ENCODE measurements around the gene MLLT6.

The MLLT6 gene

DNA sequence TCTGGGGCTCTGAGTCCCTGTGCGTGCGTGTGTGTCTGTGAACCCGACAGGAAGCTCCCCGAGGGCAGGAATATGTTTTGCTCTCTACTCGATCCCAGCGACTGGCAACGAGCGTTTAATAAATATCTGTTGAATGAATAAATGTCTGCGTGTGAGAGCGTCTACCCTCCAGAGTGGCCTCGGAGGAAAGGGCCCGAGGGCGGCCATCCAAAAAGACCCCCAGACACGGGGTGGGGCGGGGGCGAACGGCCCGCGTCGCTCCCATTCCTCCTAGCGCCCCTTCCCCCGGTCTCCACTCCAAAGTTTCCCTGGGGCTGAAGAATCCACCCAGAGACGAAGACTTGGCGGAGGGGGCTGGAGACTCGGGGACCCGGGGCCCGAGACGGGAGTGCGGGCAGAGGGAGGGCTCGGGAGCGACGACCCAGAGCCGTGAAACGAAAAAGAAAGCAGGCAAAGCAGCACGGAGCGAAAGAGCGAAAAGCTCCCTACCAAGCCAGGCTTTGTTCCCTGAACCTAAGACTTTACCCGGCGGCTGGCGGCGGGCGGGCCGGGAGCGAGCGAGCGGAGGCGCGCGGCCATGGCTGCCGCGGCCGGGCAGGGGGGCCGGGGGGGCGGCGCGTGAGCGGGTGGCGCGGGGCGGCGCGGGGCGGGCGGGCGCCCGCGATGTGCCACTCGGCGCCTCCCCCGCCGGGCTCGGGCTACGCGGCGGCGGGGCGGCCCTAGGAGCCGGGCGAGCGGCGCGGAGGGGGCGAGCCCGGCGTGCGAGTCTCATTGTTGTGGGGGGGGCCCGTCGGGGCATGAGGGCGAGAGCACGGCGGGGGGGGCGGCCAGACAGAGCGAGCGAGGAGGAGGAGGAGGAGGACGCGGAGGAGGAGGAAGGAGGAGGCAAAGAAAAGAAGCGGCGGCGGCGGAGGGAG, at the start of gene MLLT6:
Gene MLLT6 (plus strand): TSS at position 668 of the 917 bp plus-strand sequence. CDS start 360 bp downstream, outside the sequence.
- DNase-seq (ENCODE audit: low spot score) (peak; percentile 68), FAIRE-seq (no peak)

DNA sequence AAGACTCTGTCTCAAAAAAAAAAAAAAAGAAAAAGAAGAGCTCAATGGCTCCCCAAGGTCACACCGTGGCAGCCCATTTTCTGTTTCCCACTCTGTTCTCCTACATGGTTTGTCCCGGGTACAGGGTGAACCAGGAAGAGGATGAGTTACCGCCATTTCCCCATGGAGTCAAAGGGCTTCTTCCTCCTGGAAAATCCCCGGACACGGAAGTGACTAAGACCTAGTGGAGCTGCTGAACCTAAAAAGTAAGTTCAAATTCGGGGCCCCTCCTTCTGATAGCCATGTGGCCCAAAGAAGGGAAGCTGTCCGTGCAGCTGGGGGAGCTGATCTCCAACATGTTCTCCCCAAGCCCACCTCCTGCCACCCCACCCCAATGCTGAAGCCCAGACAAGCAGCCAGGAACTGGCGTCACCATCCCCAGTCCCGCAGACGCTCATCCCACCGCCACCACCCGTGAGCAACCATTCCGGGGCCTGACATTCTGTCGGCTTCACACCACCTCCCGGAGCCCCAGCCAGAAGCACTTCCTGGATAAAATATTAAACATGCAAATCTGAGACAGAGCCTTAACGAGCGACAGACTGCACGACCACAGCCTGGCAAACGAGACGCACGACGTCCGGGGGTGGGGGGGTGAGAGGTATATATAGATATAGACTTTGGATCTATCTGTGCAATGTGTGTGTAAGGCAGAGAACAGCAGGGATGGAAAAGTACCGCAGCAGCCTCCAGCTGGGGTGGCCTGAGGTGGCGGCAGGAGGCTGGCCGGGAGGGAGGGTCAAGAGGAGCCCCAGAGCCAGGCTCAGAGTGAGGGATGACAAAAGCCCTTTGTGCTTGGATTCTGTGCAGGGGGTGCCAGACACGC, 47.9 kb upstream of the MLLT6 start:
- no peak for FAIRE-seq
- DNase-seq (ENCODE audit: low spot score) = no peak

DNA sequence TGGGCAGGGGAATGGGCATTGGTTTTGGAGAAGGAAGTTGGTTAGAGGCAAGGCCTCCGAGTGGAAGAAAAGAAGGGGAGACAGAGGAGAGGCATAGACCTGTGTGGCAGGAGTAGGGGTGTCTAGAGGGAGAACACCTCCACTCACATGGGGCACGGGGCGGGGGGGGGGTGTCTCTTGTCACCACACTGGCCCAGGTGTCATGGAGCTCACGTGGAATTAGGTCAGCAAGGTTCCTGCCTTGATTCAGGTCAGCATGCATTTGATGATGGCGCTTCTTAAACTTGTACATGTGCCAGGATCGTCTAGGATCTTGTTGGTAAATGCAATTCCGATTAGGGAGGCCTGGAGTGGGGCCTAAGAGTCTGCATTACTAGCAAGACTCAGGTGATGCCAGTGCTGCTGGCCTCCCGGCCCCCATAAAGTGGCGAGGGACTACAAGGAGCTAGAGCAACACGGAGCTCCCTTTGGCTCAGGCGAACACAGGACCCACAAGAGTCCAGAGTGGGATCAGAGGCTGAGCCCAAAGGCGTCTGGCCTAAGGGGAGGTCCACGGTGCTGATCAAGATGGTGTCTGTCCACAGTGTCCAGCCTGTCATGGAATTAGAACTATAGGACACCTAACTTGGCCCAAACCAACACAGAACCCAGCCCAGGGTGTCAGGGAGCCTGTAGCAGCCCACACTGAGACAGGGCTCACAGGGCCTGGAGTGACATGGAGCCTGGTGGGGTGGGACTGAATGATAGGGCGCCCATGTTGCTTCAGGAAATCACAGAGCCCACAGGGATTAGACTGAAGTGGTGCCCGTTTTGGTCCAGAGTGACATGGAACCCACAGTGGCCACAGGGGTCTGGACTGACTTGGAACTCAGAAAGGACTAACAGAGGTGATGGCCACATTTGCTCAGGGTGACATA, 47.0 kb upstream of the MLLT6 start:
- FAIRE-seq (no peak), DNase-seq (ENCODE audit: low spot score) (no peak)

DNA sequence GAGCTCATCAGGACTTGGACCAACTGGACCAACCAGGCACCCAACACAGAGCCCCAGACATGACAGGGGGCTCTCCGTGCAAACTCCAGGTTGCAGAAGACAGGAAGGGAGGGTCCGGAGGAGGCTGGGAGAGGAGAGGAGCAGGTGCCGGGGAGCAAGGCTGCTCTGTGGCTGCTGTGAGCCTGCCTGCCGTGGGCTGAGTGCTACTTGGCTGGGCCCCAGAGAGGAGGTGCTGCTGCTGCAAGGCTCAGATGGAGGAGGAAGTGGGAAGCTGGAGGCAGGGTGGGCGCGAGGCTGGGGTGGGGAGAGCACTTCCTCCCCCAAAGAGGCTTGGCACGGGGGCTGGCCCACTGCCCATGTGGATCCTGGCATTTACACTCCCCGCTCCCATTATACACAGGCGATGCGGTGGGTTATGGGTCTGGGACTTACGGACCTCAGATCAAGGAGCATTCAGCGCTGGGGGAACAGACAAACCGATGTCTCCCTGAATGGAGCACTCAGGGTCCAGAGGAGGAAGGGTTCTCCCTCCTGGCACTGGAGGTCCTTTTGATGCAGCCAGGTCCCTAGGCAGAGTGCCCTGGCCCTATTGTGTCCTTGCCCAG, 46.2 kb upstream of the MLLT6 start:
- DNase-seq (ENCODE audit: low spot score) (no peak), FAIRE-seq (no peak)

DNA sequence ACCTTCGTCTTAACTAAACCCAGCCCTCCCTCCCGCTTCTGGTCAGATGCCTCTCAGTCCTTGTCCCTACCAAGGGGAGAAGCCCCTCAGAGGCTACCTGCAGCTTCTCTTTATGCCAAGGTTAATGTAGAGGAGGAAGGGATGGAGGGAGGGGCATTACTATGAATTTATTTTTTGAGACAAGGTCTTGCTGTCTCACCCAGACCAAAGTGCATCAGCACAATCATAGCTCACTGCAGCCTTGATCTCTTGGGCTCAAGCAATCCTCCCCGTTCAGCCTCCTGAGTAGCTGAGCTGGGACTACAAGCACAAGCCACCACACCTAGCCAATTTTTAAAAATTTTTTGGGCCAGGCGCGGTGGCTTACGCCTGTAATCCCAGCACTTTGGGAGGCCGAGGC, 45.7 kb upstream of the MLLT6 start:
- DNase-seq (ENCODE audit: low spot score) = no peak
- FAIRE-seq = no peak

DNA sequence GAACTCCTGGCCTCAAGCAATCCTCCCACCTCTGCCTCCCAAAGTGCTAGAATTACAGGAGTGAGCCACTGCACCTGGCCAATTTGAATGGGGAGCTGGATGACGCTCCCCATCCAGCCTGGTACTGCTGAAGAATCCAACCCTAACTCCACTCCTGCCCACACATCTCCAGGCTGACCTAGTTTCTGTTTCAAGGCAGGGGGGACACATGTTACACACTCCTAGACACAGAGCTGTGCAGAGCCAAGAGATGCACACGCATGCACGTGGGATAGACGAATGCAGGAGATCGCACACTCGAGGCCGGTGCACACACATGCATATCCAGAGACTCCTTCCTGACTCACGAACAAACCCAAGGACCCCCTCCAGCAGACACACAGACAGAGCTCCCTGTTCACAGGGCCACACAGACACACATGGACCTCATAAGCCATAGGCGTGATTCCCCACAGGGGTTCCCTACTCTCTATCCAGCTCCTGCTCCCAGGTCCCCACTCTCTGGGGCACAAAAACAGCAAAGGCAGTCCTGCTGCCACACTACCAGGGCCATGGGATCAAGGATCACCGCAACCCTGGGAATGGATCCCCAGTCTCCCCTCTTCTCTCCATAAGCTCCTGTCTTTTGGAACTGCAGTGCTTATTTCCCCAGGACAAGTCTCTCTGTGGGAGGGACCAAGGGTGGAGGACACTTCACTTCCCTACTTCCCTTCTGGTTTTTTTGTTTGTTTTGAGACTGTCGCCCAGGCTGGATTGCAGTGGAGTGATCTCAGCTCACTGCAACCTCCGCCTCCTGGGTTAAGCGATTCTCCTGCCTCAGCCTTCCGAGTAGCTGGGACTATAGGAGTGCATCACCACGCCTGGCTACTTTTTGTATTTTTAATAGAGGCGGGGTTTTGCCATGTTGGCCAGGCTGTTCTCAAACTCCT, 44.7 kb upstream of the MLLT6 start:
- DNase-seq (ENCODE audit: low spot score) = no peak
- FAIRE-seq = no peak

DNA sequence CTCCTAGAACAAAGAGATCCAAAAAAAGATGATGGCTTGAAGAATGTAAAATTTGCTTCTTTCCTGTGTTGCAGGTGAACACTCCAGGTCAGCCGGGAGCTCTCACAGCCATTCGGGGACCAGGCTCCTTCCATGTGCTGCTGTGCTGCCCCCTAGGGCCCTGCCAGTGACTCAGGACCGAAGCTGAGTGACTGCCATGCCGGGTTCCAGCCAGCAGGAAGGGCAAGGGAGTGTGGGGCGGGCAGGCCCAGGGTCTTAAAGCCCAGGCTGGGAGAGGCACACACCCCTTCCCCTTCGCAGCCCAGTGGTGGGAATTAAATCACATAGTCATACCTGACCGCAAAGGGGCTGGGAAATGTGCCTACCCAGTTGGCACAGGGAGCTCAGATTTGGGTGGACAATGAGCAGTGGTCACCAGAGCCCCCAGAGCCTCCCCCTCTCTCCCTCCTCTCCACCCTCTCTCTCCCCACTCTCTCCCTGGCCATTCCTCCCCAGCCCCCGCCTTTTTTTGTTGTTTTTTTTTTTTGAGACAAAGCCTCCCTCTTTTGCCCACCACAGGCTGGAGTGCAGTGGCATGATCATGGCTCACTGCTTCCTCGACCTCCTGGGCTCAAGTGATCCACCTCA, 41.8 kb upstream of the MLLT6 start:
- no peak for FAIRE-seq
- peak; percentile 39 for DNase-seq (ENCODE audit: low spot score)

DNA sequence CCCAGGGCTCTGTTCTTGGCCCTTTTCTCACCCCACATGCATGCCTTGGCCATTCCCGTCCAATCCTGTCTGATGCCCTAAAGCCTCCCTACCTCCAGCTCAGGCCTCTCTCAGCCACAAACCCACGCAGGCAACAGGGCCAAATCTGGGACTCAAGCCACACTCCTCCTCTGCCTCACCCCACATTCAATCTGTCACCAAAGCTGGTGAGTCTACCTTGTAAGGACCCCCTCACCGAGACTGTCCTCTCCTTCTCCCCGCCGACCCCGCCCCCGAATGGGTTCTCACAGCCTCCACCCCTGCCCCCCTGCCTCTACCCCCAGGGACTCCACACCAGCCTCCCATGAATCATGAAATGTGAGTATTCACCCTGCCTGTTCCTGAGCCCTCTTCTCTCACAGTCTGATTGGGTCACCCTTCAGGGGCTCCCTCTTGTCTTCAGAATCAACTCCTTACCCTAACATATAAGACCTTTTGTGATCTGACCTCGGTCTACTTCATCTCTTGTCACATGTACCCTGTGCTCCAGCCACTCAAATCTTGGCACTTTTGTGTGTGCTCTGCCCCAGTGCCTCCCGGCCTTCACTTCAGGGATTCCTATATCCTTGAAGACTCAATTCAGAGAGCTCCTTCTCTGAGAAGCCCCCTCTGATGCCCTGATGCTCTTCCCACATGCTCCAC, 41.0 kb upstream of the MLLT6 start:
- no peak for FAIRE-seq
- no peak for DNase-seq (ENCODE audit: low spot score)

DNA sequence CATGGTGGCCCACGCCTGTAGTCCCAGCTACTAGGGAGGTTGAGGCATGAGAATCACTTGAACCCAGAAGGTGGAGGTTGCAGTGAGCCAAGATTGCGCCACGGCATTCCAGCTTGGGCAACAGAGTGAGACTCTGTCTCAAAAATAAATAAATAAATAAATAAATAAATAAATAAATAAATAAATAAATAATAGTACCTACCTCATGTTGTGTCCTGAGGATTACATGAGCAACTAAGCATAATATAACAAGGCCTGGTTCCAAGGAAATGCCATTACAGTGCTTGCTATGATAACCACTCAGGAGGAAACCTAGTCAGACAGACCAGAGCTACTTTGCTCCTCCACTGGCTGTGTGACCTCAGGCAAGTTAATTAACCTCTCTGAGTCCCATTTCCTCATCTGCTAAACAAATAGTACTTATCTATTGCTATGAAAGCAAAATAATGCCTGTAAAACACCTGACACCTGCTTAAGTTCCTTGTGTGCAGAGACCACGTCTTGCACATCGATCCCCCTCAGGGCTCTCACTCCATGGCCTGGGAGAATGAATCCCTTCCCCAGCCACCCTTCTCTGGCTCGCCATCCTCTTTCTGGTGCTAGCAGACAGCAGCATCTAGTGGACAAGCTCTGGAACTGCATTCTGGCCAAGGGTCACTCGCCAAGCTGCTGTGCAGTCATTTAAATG, 37.8 kb upstream of the MLLT6 start:
- DNase-seq (ENCODE audit: low spot score) = peak; percentile 50
- FAIRE-seq = no peak

DNA sequence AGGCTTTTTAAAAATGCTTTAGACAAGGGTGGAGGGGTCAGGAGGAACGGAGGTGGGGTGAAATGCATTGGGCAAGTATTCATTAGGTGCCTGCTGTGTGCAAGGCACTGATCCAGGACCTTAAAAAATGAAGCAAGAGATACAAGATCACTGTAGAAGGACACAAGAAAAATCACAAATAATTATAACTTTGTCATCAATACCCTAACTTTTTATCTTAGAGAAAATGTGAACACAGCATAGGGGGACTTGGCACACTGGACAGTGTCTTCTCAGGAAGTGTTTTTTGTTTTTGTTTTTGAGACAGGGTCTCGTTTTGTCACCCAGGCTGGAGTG, 37.3 kb upstream of the MLLT6 start:
- DNase-seq (ENCODE audit: low spot score) (no peak), FAIRE-seq (no peak)

DNA sequence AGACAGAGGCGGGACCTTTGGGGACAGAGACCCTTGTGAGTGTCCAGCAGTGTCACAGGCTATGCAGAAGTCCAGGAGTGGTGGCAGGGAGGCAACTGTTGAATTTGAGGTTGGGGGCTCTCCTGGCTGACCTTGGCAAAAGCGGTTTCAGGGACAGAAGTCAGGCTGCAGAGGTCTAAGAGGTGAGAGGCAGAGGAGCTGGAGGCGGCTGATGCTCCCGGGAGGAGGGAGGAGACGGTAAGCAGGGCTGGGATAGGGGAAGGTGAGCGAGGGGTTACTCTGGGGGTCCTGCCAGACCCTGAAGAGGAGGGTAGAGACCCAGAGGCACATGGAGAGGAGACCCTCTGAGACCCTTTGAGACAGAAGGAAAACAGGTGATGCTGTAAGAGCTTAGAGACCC, 35.6 kb upstream of the MLLT6 start:
- no peak for FAIRE-seq
- DNase-seq (ENCODE audit: low spot score) = no peak

DNA sequence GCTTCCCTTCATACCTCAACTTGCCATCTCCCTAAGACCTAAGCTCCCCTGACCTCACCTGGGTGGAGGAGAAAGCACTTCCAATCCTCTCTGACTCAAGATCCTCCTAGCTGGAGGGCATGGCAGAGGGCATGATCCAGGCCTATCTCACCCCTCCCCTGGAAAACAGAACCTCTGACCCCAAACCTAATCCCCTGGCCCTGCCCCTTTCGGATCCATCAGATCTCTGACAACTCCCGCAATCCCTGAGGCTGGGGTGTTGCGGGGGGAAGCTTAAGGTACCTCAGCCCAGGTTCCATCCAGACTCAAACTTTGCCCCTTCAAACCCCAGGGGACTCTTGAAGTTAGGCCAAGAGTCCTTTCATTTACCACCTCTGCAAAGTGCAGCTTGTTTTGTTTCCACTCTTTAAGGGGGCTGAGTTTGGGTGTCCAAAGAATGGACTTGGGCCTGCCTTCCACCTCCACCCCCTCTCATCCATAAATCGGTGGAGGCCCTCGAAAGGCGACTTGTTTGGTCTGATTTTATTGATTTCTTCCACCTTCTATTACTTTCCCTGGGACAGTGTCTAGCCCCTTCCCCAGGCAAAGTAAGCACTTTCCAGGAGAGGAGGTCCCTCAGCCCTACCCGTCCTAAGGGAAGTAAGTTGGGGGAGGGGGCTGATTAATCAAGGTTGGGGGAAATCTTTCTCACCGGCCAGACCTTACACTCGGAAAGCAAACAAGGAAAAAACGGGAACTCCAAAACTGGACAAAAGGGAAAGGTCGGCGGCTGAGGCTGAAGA, 32.9 kb upstream of the MLLT6 start:
- FAIRE-seq = no peak

DNA sequence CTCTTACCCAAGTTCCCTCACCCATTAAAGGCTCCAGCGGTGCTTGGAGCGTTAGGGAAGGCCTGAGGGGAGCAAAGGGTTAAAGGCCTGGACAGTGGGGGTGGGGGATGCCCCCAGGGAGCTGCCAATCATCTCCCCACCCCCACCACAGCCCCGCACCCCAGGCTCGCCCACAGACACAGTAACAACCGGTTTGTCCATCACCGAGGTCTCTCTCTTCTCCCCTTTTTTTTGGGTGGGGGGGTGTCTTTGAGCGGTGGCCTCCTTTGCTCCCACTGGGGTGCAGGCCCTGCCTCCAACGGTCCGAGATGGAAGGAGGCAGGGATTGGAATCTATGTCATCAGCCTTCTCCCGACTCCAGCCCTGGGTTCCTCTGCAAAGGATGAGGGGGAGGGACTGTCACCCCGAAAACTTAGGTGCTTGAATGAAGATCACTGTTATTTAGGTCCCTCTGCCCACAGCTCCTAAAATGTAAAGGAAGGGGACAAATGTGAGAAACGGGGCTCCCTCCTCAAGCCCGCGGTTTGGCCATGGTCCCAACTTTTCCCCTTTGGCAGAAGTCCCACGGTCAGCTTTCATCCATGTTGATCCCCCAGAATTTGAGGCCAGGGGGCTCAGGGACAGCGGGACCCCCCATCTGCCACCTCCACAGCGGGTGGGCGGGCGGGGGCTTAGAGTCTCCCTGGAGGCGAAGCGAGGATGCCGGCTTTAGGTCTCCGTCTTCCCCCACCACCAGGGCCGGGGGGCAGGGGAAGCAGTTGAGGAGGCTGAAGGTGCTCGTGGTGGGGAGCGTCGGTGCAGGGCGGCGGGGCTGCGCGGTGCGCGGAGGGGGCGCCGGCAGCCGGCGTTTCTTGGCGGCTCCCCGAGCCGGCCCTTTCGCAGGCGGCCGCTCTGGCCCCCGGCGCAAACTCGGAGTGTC, 32.0 kb upstream of the MLLT6 start:
- no peak for FAIRE-seq
- DNase-seq (ENCODE audit: low spot score) = no peak

More for the DNA sequence above, 32.9 kb upstream of the MLLT6 start:
- DNase-seq (ENCODE audit: low spot score) = no peak

DNA sequence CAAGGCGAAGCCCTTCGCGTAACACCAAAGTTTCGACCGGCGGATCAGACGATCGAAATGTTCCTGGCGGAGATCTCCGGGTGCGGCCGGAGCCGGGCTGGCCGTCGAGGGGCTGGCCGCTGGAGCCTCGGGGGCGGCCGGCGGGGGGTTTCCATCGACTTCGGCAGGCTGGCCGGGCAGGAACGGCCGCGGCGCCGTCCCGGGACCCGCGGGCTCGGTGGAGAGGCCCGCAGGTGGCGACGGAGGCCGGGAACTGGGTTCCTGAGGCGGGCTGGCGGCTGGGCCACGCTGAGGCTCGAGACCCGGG, 31.4 kb upstream of the MLLT6 start:
- no peak for DNase-seq (ENCODE audit: low spot score)
- no peak for FAIRE-seq

DNA sequence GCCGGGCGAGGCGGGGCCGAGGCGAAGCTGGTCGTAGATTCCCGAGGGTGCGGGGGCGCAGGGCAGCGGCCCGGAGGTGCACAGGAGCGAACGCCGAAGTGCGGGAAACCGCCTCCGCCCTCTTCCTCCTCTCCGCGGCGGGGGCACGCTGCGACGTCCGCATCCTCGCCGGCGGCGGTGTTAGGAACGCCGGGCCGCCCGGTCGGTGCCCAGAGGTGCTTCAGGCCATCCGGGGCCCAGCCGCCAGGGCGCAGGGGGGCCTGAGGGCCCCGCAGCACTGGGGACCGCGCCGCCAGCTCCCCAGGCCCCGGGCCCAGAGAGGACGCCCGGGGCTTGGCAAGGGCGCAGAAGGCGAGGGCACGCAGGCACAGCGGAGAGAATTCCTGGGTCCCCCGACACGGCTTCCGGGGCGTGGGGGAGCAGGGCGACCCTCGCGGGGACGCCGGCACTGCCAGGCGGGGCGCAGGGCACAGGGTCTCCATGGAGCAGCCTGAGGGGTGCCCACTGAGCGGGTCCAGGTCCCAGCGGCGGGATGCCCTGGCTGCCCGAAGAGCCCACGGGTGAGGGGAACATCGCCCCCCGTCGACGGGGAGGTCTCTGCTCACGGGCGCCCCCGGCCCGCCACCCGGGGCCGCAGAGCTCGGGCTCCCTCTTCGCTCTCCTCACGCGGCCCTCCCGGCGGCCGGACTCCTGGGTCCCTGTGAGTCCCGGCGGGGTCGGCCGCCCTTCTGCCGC, 30.9 kb upstream of the MLLT6 start:
- DNase-seq (ENCODE audit: low spot score) (no peak), FAIRE-seq (no peak)

All from RCC 7860 (cell line).